LNCaP clone FGC (cell line): ENCODE results near the gene CPA2.
"Not testable (repeated sequence)": the region's sequence is repeated elsewhere in the genome, so short reads cannot be mapped to it uniquely, and the experiment has no call there.

ENCODE experiments used
- DNase-seq: peaks from one replicate; pipeline ENCODE4 v3.0.0-alpha.2; 2011; ENCODE audit warnings: low read depth
- H3K4me3 ChIP-seq: 2 replicates; pipeline ENCODE4 v1.5.1; 2011; ENCODE audit warnings: mild to moderate bottlenecking, low read depth, low read length, control low read depth
- TF ChIP-seq, protein P1 (sequence below): IDR thresholded peaks from 2 replicates; pipeline ENCODE4 v1.5.1; 2012; ENCODE audit warnings: mild to moderate bottlenecking; ENCODE audit not compliant: control insufficient read depth, insufficient read depth; ENCODE audit errors: extremely low read depth

The CPA2 gene

DNA sequence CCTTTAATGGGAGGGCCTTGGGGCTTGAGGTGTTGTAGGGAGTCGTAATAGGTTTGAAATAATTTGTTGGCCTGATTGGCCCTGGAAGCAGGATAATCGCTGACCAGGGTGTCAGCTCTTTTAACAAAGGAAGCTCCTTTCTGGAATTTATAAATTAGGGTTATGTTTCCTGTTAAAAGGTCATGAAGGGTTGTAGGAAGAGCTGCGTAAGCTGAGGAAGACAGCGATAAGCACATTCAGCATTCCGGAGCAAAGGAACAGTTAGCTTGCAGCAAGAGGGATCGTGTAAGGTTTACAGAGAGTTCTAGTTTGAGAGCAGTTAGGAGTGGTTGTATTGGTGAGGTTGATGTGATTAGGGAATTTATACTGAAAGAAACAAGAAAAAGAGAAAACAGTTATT is 47.6 kb downstream of the CPA2 start:
- DNase-seq = no peak
- TF ChIP-seq, protein P1, sequence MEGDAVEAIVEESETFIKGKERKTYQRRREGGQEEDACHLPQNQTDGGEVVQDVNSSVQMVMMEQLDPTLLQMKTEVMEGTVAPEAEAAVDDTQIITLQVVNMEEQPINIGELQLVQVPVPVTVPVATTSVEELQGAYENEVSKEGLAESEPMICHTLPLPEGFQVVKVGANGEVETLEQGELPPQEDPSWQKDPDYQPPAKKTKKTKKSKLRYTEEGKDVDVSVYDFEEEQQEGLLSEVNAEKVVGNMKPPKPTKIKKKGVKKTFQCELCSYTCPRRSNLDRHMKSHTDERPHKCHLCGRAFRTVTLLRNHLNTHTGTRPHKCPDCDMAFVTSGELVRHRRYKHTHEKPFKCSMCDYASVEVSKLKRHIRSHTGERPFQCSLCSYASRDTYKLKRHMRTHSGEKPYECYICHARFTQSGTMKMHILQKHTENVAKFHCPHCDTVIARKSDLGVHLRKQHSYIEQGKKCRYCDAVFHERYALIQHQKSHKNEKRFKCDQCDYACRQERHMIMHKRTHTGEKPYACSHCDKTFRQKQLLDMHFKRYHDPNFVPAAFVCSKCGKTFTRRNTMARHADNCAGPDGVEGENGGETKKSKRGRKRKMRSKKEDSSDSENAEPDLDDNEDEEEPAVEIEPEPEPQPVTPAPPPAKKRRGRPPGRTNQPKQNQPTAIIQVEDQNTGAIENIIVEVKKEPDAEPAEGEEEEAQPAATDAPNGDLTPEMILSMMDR = no peak
- H3K4me3 ChIP-seq = no peak overlapping the region

DNA sequence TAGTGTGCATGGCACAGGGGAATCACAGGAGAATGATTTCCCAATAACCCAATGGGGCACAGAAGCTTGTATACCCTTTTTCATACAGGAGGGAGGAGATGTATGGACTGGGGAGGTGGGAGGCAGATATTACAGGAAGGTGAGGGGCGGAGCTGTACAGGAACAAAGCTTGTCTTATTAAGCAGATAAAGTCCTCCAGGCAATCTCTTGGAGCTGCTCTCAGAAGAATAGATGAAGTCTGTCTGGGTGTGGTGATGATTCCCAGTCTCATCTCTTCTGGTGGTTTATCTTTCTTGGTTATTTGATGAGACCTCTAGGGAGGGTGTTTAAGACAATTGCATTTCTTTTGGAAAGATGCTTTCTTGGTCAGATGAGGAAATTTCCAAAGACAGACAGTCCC is 52.9 kb downstream of the CPA2 start:
- DNase-seq = no peak
- TF ChIP-seq, protein P1 = no peak
- H3K4me3 ChIP-seq = no peak overlapping the region

DNA sequence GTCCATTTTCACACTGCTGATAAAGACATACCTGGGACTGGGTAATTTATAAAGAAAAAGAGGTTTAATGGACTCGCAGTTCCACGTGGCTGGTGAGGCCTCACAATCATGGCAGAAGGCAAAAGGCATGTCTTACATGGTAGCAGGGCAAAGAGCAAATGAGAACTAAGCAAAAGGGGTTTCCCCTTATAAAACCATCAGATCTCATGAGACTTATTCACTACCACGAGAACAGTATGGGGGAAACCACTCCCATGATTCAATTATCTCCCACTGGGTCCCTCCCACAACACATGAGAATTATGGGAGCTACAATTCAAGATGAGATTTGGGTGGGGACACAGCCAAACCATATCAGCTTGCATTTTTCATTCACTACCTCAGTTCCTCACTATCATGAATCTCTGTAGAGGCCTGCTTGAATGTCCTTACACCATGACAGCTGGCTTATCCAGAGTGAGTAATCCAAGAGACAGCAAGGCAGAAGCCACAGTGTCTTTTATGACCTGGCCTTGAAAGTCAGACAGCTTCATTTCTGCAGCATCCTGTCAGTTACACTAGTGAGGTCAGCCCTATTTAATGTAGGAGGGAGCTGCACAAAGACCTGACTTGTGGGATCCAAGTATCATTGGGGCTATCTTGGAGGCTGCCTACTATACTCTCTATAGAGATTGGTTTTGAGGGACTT is 55.0 kb downstream of the CPA2 start:
- not testable (repeated sequence) for H3K4me3 ChIP-seq, DNase-seq

GRCh38 chr7:130322615-130323014 is 56.0 kb downstream of the CPA2 start:
- H3K4me3 ChIP-seq = no peak overlapping the region
- no peak for DNase-seq
- TF ChIP-seq, protein P1 = no peak

DNA sequence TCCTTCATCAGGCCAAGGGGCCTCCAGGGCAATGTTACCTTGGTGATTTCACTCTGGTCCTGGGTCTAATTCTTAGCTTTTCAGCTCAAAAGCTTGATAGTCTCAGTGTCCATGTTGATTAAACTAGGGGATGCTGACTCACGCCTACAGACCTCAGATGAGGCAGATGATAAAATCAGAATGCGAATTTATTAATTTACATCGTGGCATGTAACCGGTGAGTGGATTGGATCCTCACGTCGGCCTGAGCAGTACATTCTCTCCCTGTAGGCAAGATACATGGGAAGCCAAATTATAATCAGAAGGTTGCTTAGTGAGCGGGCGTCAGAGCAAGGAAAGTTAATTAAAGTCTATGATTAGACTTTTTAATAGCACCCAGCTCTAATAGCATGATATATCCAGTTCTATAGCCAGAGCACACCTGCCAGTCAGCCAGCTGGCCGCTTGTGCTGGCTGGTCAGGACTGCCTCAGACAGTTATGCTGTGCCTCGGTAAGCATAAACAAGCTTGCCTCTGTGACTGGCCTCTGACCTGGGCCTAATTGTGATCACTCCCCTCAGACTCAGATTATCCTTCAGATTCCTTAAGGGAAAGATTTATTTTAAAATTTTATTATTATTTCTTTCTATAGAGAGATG is 57.8 kb downstream of the CPA2 start:
- DNase-seq = no peak
- H3K4me3 ChIP-seq = no peak overlapping the region
- TF ChIP-seq, protein P1 = no peak

GRCh38 chr7:130329681-130330080 is 63.0 kb downstream of the CPA2 start:
- DNase-seq = peak; percentile 28
- TF ChIP-seq, protein P1 = no peak
- no peak overlapping the region for H3K4me3 ChIP-seq

- peak; percentile 34 for DNase-seq
- H3K4me3 ChIP-seq = no peak overlapping the region
- TF ChIP-seq, protein P1 = no peak
Observed at GRCh38 chr7:130332259-130333053, 65.8 kb downstream of the CPA2 start.
